Choroid plexus epithelial cell (primary cell): ENCODE measurements around the gene IL36RN.

Experiments used
- DNase-seq: peaks from one replicate; pipeline ENCODE4 v3.0.0-alpha.2; 2010; ENCODE audit warnings: low read depth
- H3K4me3 ChIP-seq: 2 replicates; pipeline ENCODE4 v1.5.1; 2011; ENCODE audit warnings: low read depth, mild to moderate bottlenecking, control low read depth, low read length, moderate library complexity
- CTCF ChIP-seq: conservative IDR thresholded peaks from 2 replicates; pipeline ENCODE4 v1.5.1; 2011; ENCODE audit warnings: low read depth, mild to moderate bottlenecking, control low read depth, inconsistent platforms, low read length, moderate library complexity

IL36RN gene

GRCh38 chr2:113039719-113040118, 19.3 kb upstream of the IL36RN start:
- no peak for TF ChIP-seq CTCF
- no peak for DNase-seq
- no peak overlapping the region for H3K4me3 ChIP-seq

DNA sequence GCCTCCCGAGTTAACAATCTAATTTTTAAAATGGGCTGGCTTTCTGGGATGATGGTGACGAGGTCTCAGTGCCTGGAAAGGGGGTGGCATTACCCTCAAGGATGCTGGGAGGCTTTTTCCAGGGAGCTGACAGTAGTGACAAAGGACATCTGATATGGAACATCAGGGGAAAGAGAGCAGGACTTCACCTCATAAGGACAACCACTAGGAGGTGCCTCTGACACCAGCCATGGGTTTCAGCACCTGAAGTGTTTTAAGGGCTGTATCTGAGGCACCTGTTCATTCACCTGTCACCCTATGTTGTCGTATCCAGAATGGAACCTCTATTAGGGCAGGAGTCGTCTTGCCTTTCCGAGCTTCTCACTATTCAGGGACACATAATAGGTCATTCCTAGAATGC, 17.1 kb upstream of the IL36RN start:
- TF ChIP-seq CTCF: no peak
- DNase-seq: no peak
- no peak overlapping the region for H3K4me3 ChIP-seq

GRCh38 chr2:113046465-113046864, 12.5 kb upstream of the IL36RN start:
- no peak for TF ChIP-seq CTCF
- DNase-seq: no peak
- H3K4me3 ChIP-seq: no peak overlapping the region

DNA sequence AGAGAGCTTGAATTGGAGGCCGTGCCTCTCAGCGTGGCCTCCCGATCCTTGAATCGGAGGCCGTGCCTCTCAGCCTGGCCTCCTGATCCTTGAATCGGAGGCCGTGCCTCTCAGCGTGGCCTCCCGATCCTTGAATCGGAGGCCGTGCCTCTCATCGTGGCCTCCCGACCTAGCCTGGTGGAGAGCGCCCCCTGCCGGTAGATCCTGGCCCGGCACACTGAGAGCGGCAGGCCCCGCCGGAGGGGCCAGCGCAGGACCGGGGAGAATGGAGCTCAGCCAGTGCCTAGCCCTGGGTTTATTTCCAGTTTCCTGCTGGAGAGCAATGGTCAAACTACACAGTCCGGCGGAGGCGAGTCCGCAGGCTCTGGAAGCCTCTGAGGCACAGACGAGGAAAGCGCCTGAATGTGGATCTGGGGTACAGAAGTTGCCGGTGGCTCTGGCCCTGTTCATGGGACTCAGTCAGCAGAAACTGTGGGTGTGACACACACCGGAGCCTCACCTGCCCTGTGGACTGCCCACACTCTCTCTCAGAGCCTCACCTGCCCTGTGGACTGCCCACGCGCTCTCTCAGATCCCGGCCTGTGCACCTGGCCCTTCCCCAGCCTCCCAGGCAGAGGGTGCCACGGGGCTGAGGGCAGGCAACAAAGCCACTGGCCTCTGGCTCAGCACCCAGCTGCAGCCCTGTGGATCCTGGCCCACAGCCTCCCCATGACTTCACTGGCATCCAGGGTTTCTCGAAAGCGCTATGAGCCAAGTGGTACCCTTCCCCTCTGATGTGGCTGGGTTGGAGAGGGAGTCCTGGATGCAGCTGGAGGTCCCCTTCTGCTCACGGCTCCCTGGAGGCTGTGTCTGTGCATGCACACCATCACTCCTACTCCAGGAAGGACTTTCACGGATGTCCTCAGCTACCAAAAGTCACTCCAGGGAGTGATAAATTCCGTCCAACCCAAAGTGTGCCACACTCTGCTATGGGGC, 7.8 kb upstream of the IL36RN start:
- DNase-seq: no peak
- no peak overlapping the region for H3K4me3 ChIP-seq
- TF ChIP-seq CTCF: no peak

- TF ChIP-seq CTCF: no peak
- no peak for DNase-seq
- no peak within 1 kb of the TSS for H3K4me3 ChIP-seq
Observed at GRCh38 chr2:113052396-113052917, 6.5 kb upstream of the IL36RN start, which contains the start of gene IL36B. Gene IL36B, minus strand, starts transcription at chr2:113052867.

- no peak for DNase-seq
- no peak for TF ChIP-seq CTCF
Observed at GRCh38 chr2:113053666-113054065, 5.3 kb upstream of the IL36RN start.

More at GRCh38 chr2:113053666-113054065, 5.3 kb upstream of the IL36RN start:
- no peak overlapping the region for H3K4me3 ChIP-seq
